ENCODE measurements around the gene KLHL35. TPM values are rescaled to one million over a fixed set of nuclear protein-coding genes. Genes with fewer than 3 reads are reported as not detected.
A peak's percentile ranks its signal among the peaks of the same experiment; 100 is the strongest.

Gene KLHL35
- total RNA-seq, 1 donor from 2014 or later, result 0.84 TPM

GRCh38 chr11:75469785-75470405, 36.9 kb upstream of the KLHL35 start:
- no peak for ATAC-seq

DNA sequence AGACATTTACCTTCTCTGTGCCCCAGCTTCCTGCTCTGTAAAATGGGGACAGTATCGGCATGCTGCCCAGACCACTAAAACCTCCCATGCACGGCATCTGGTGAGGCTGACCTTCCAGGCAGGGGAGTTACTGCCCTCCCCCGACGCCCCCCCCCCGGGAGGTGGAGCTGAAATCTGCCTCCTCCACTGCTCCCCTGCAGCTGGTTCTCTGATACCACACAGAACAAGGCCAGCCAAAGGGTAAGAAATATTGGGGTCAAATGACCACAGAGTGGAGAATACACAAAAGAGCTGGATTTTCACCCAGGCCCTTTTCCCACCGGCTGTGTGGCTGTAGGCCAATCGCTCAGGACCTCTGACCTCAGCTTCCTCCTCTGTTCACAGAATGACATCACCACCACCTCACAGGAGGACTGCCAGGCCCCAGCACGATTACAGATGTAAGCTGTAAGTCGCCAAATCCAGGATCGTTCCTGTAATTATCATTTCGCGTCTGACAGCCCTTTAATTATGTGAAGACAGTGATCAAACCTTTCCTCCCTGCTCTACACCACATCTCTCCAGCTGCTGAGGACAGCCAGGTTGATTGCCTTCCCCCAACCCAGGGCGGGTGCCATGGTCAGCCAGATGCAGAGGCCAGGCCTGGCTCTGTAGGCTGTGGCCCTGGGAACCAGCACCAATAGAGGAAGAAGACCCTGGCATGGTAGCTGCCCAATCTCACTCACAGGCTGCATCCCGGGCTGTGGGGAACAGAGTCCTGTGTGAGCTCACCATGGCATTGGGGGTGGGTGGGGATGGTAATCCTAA, 35.7 kb upstream of the KLHL35 start:
- ATAC-seq, result no peak

DNA sequence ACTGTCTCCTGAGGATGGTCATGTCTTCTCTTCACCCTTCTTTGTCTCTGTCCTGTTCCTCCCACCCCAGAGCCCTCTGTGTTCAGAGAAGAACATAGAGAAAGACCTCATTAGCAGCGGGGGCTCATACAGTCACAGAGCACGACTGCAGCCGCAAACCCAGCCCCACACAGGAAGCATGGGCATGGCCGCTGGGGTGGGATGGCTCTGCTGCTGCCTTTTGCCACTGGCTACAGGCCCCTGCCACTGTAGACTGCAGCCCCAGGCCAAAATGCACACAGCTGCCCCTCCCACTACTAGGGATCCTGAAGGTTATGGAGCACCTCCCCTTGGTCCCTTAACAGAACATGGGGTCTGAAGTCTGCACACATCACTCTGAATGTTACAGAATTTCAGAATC, 34.9 kb upstream of the KLHL35 start:
- no peak for ATAC-seq

DNA sequence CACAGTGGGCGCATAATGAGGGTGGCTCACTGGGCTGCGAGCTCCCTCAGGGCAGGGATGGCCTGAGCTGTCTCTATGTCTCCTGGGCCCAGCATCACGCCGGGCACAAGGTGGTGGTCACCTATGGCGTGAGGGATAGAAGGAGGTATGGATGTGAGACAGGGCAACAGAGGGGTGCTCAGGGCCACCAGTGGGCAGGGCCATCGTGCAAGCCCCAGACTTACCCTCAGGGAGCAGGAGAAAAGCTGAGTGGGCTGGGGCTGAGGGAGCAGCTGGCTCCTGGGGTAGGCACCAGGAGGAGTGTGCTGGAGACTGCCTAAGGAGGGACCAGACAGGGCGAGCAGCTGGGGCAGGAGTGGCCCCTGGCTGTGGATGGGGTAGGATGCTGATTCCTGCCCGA, 34.3 kb upstream of the KLHL35 start:
- no peak for ATAC-seq

DNA sequence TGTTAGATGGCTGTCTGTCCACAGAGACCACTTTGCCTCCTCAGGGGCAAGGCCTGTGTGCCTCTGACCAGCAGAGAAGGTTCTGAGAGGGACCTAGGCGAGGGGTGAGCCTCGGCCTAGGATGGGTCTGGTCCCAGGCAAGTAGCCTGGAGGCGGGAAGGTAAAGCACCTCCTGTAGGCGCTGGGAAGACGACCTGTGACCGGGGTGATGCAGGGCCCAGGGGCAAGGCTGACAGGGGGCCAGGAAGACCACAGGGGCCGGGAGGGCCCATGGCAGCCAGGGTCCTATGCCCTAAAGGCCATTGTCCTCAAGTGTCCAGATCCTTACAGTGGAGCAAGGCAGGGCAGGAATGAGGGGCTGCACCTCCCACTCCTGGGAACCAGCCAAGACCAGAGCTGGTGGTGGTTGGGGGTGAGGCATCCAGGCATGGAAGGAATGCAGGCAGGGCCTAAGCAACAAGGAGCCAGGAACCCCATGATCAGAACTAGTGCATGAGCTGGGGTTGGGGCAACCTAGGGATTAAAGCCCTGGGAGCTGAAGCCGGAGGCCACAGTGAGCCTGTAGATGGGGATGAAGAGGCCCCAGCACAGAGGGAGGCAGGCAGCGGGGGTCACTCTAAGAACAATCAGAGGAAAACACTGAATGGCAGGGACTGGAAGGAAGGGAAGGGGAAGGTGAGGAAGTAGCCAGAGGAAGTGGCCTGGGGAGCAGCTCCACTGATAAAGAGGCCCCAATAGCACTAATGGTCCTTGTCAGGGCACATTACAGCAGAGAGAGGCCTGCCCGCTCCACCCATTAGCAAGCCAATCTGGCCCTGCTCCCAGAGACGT, 32.9 kb upstream of the KLHL35 start:
- ATAC-seq, result no peak

DNA sequence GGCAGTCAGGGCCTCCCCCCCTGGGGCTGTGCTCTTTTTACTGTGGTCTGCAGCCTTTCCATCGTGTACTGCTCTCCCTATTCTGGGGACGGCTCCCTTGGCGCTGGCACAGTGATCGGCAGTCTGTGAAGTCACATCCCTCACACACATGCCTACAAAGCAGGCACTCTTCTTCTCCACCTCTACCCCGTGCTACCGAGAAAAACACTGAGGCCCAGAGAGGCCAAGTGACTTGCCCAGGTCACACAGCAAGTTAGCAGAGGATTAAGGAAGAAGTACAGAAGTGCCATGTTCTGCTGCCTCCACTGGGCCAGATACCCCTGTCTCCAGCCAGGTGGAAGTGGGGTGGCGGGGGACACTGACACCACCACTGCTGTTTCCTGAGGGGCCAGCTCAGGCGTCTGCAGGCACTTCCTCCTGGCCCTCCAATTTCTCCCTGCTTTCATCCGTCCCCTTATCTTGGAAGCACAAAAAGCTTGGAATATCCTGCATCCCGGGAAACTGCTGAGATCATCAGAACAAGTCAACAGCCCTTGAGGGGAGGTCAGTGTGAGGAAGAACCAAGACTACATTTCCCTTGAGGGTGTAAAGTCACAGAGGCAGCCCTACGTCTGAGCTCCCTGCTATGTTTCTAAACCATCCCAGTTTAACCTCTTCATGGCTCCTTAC, 30.2 kb upstream of the KLHL35 start:
- ATAC-seq, result no peak

DNA sequence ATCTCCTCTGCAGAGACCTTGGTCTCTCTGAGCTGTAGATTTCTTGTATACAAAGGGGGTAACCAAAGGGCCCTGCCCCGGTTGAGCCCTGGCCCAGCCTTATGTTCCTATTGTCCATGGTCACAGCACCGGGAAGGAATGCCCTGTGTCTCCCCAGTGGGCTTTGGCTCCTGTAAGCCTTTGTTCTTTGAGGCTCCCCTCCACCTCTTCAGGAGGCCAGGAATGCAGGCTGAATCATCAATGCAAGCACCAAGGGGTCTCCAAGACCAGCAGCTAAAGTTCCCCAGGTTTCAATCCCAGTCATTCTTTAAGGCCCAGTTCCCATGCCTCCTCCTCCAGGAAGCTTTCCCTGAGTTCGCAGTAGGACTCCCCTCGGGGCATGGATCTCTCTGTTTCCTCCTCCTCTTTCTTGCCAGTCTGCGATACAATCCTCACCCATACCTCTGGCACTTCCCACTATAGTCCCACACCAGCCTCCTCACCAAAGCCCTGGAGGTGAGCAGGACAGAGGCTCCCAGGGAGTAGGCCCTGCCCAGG, 29.2 kb upstream of the KLHL35 start:
- ATAC-seq, result no peak

- no peak for ATAC-seq
These were observed 28.1 kb upstream of the KLHL35 start for GRCh38 chr11:75461151-75461550.

DNA sequence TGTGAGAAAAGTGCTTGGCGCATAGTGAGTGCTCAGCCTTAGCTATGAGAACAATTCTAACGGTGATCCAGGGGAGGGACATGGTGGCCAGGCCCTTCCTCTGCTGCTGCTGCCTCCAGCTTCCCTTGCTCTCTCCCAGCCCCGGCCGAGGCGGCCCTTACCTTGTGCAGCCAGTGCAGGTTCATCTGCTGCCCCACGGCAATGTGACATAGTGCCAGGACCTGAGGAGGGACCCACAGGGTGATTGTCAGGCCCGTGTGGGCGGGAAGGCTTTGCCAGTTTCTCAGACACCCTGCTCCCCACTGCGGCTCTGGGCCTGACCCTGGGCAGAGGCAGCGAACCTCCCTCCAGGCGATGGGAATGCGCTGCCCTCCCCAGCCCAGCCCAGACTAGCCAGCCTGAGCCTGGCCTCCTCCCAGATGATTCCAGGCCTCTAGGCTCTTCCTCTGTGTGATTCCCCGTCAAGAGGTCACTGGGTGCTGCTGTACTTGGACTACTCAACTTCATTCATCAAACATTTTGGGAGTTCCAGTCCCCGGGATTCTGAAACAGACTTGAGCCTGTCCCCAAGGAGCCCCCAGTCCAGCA, 23.7 kb upstream of the KLHL35 start:
- ATAC-seq, result no peak

DNA sequence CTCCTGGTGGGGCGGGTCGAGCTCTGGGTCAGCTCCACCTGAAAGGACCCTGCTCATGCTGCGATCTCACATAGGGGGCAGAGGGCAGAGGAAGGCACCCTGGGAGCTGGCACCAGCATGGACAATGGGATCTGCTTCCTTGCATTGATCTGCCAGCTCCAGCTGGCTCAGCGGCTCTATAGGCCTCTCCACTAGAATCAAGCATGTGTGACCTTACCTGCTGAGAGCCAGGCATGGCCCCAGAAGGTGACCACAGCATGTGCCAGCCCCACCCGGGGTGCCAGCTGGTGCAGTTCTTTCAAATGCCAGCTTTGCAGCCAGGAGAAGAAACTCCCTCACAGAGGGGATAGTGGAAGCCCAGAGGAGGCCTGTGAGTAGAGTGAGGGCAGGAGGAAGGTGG, 22.0 kb upstream of the KLHL35 start:
- ATAC-seq, result no peak

DNA sequence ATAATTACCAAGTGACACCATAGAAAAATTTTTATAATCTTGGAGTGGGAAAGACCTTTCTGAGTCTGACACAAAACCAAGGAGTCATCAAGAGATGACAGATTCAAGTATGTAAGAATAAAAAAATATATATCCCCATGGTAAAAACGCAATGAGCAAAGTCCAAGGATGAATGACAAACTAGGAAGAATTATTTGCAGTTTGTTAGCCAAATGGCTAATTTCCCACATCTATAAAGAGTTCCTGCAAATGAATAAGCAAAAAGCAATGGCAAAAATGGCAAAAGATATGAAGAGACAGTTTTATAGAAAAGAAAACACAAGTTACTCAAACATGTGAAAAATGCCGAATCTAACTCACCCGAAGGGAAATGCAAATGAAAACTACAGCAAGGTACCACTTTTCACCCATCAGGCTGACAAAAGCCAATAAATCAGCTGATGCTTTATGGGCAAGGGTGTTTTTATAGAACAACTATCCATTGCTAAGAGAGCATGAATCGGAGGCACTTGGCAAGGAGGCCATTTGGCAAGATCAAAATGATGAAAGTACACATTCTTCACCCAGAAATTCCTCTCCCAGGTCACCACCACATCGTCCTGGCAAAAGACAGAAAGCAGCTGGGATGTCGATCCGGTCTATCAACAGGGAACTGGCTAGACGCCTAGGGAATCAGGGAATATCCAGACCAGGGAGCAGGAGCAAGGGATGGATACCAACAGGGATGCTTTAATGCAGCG, 21.1 kb upstream of the KLHL35 start:
- ATAC-seq, result no peak

- ATAC-seq, result no peak
These were observed 18.1 kb upstream of the KLHL35 start for GRCh38 chr11:75450826-75451821.

DNA sequence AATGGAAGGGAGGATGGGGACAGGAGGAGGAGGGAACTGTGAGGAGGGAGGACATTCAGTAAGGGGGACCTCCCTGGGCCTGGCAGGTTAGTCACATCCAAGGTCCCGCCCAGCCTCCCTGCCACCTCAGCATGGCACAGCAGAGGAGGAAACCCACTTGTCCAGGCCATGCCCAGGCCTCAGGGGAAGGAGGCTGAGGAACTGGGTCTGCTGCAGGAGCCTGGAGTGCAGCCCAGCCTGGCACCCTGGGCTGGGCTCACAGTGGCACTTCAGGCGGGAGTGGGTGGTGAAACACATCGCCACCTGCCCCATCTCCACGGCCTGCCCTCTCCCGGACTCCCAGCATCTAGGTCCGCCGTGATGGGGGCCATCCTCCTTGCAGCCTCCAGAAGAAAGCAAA, 17.2 kb upstream of the KLHL35 start:
- peak; percentile 26 for ATAC-seq

DNA sequence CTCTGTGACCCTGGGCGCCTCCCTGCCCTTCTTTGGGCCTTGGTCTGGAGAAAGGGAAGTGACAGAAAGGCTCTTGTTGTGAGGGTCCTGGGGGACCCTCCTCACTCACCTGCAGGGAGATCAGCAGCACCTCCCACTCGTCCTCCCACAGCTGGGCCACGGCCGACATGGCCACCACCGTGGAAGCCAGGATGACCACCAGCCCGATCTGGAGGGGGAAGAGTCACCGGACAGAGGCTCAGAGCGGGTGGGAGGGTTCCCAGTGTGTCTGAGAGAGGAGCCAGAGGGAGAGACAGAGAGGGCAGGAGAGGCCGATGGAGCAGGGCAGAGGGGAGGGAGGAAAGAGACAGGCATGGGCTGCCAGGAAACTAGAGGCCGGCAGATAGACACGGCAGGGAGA, 16.8 kb upstream of the KLHL35 start:
- ATAC-seq, result no peak

DNA sequence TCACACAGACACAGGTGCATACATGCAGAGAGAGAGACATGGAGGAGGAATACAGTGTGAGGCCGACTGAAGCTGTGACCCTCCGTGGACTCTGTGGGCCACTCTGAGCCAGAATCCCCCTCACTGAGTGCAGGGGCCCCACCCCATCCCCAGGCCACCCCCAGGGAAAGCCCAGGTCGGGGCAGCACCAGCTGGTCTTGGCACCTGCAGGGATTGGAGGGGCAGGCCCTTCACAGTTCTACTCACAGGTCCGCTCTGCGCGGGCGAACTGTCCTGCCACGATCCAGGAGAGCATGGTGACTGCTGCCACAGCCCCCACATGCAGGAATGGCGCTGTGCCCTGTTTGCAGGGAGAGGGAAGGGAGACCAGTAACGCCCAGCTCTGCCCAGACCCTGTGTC, 16.3 kb upstream of the KLHL35 start:
- no peak for ATAC-seq

- no peak for ATAC-seq
These were observed 14.4 kb upstream of the KLHL35 start for GRCh38 chr11:75447415-75447814.

GRCh38 chr11:75445315-75445953, 12.4 kb upstream of the KLHL35 start:
- ATAC-seq, result peak; percentile 58

DNA sequence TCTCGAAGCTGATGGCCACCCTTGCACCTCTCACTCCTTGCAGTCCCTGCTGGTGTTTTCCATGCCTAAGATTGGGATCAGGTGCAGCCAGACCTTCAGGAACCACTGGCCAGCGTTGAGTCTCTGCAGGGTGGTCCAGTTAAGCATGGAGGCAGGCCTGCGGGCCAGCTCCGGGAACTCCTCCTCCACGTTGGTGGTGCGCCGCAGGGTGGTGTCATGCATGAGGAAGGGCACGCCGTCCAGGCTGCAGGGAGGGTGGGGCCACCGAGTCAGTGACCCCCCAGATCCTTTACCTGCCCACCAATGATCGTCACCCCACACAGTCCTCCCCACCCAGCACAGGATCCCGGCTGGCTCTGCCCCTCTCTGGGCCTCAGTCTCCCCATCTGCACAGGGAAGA, 10.0 kb upstream of the KLHL35 start:
- no peak for ATAC-seq

- ATAC-seq, result no peak
These were observed 9.3 kb upstream of the KLHL35 start for GRCh38 chr11:75442161-75442885.

Measured in esophagus mucosa (tissue), 1 donor.